GM12878 (cell line): ENCODE data around the gene NR2F1. TPM values are rescaled to one million over a fixed set of nuclear protein-coding genes. Genes with fewer than 3 reads are reported as not detected.

Source experiments
- ATAC-seq: fragments of 200-7000 bp; cut with Tn5 transposase; 3 replicates; pipeline ENCODE4 v1.9.1; 2020; ENCODE audit warnings: mild to moderate bottlenecking, moderate library complexity
- BruUV-seq: library from RNA; stranded (reverse); fragments of 400-500 nt; replicated peaks from 2 replicates; lab custom pipeline; 2021; lab: Mats Ljungman, UMichigan
- CTCF ChIA-PET: fragments of 300-600 bp; sonication (Branson Sonifier 250); formaldehyde crosslinking; extraction: SDS; loops from one replicate; lab custom pipeline; 2021; ENCODE audit warnings: inconsistent platforms; lab: Yijun Ruan, JAX
- POLR2A ChIA-PET: fragments of 350-600 bp; formaldehyde crosslinking; extraction: SDS; loops from one replicate; lab custom pipeline; 2021; ENCODE audit warnings: inconsistent platforms; lab: Charles Lee
- RAD21 ChIA-PET: fragments of 300-600 bp; sonication (Branson Sonifier 250); formaldehyde crosslinking; loops from one replicate; lab custom pipeline; 2023; ENCODE audit warnings: antibody characterized with exemption; ENCODE audit not compliant: unreplicated experiment; lab: Charles Lee
- SMC1A ChIA-PET: fragments of 300-600 bp; sonication (Branson Sonifier 250); formaldehyde crosslinking; loops from one replicate; lab custom pipeline; 2023; ENCODE audit not compliant: unreplicated experiment, uncharacterized antibody; lab: Charles Lee
- DNase-seq: peaks from one replicate; pipeline ENCODE4 v3.0.0-alpha.2; 2011; ENCODE audit warnings: low read depth, low spot score
- FAIRE-seq: peaks from 3 replicates; lab custom pipeline; 2011; peaks lifted over from hg19 to GRCh38; lab: Jason Lieb, UNC
- H2AFZ ChIP-seq: 2 replicates; pipeline ENCODE4 v1.6.0; 2011; ENCODE audit warnings: low read depth, low read length, control low read depth; ENCODE audit not compliant: control insufficient read depth
- H3K27ac ChIP-seq: 2 replicates; pipeline ENCODE4 v1.5.1; 2011; ENCODE audit warnings: control low read depth; ENCODE audit not compliant: control insufficient read depth, insufficient read depth
- H3K27me3 ChIP-seq, 2 experiments: replicated peaks in 1 of 2; 2 replicates each; pipeline versions ENCODE4 v1.6.0 to v1.6.1; 2011; ENCODE audit warnings: low read length in 1 of 2; ENCODE audit not compliant: control insufficient read depth in 2 of 2, insufficient read depth in 2 of 2
- H3K36me3 ChIP-seq, 2 experiments: 2 replicates each; pipeline ENCODE4 v1.5.1; 2011; ENCODE audit warnings: low read length in 1 of 2; ENCODE audit not compliant: control insufficient read depth in 2 of 2, insufficient read depth in 2 of 2
- H3K4me1 ChIP-seq: 2 replicates; pipeline ENCODE4 v1.6.1; 2011; ENCODE audit warnings: mild to moderate bottlenecking, low read length, moderate library complexity, mixed read lengths; ENCODE audit not compliant: control insufficient read depth, insufficient read depth
- H3K4me2 ChIP-seq: 2 replicates; pipeline ENCODE4 v1.6.0; 2011; ENCODE audit warnings: control low read depth; ENCODE audit not compliant: control insufficient read depth, insufficient read depth
- H3K4me3 ChIP-seq: fragments of 200-600 bp; sonication (generic); 2 replicates; pipeline ENCODE4 v1.5.1; 2016
- H3K79me2 ChIP-seq: 2 replicates; pipeline ENCODE4 v1.6.0; 2011; ENCODE audit warnings: low read length; ENCODE audit not compliant: control insufficient read depth, insufficient read depth
- H3K9ac ChIP-seq: 2 replicates; pipeline ENCODE4 v1.8.0; 2011; ENCODE audit warnings: low read length, control low read depth, mixed read lengths; ENCODE audit not compliant: control insufficient read depth, insufficient read depth
- H3K9me3 ChIP-seq: replicated peaks from 3 replicates; pipeline ENCODE4 v1.5.1; 2011; ENCODE audit warnings: mild to moderate bottlenecking, low read length; ENCODE audit not compliant: control insufficient read depth, insufficient read depth
- H4K20me1 ChIP-seq: 2 replicates; pipeline ENCODE4 v1.6.0; 2011; ENCODE audit not compliant: control insufficient read depth, insufficient read depth
- ATF2 ChIP-seq: IDR thresholded peaks from 2 replicates; pipeline ENCODE4 v1.6.1; 2012; ENCODE audit warnings: low read length, inconsistent platforms
- BCL11A ChIP-seq: IDR thresholded peaks from 2 replicates; pipeline ENCODE4 v1.6.1; 2011; ENCODE audit warnings: low read depth, low read length
- BCLAF1 ChIP-seq: fragments of 450-650 bp; IDR thresholded peaks from 2 replicates; pipeline ENCODE4 v1.6.1; 2017; ENCODE audit warnings: antibody characterized with exemption, mild to moderate bottlenecking, moderate library complexity
- CREM ChIP-seq: IDR thresholded peaks from 2 replicates; pipeline ENCODE4 v1.6.1; 2014; ENCODE audit warnings: antibody characterized with exemption, low read depth
- CUX1 ChIP-seq: IDR thresholded peaks from 2 replicates; pipeline ENCODE4 v1.6.1; 2012; ENCODE audit warnings: improper control_type of control experiment, low read depth, low read length; ENCODE audit not compliant: insufficient replicate concordance
- HDAC2 ChIP-seq: fragments of 200-600 bp; sonication (generic); IDR thresholded peaks from 2 replicates; pipeline ENCODE4 v1.6.1; 2017
- LARP7 ChIP-seq: fragments of 450-650 bp; IDR thresholded peaks from 2 replicates; pipeline ENCODE4 v1.6.1; 2017; ENCODE audit warnings: mild to moderate bottlenecking
- PBX3 ChIP-seq: IDR thresholded peaks from 2 replicates; pipeline ENCODE4 v1.6.1; 2011; ENCODE audit warnings: mild to moderate bottlenecking, low read depth, low read length, moderate library complexity; ENCODE audit not compliant: insufficient replicate concordance
- SPI1 ChIP-seq: IDR thresholded peaks from 2 replicates; pipeline ENCODE4 v1.6.1; 2011; ENCODE audit warnings: low read depth, mild to moderate bottlenecking, low read length, moderate library complexity, borderline replicate concordance; ENCODE audit not compliant: insufficient read depth
- TCF3 ChIP-seq: IDR thresholded peaks from 2 replicates; pipeline ENCODE4 v1.6.1; 2012; ENCODE audit warnings: low read depth, mild to moderate bottlenecking, low read length, borderline replicate concordance; ENCODE audit not compliant: insufficient read depth
- USF1 ChIP-seq: IDR thresholded peaks from 2 replicates; pipeline ENCODE4 v1.6.1; 2011; ENCODE audit warnings: borderline replicate concordance, low read depth, mild to moderate bottlenecking, moderate library complexity, mixed read lengths, low read length; ENCODE audit not compliant: insufficient read depth; ENCODE audit errors: extremely low read length
- WGBS: methylation state at CpG from one replicate; pipeline ENCODE4 v1.1.6; 2016; ENCODE audit warnings: low lambda C conversion rate; ENCODE audit not compliant: insufficient replicate concordance, insufficient coverage; ENCODE audit errors: missing lambda C conversion rate; 5-methylcytosine and 5-hydroxymethylcytosine counted together
- in situ Hi-C: fragments of 300-500 bp; cut with MboI; formaldehyde crosslinking; loops from 9 replicates; pipeline ENCODE4 v1.14.3; 2018; ENCODE audit warnings: mixed read lengths
- intact Hi-C: fragments of 100-400 bp; cut with micrococcal nuclease; formaldehyde crosslinking; loops from one replicate; pipeline ENCODE4 v1.14.2; 2022; ENCODE audit not compliant: unreplicated experiment
- polyA plus RNA-seq, 11 experiments: library from polyadenylated mRNA; depleted of rRNA in 4 of 11; unstranded in 6 of 11; stranded (reverse) in 5 of 11; fragments of >200 nt; fragmentation: Nextera tagmentation in 4 of 11; fragmentation: Illumina TruSeq in 1 of 11; extraction: Ambion mirVana in 4 of 11; extraction: Trizol in 1 of 11; gene quantifications; 1 replicate in 1 of 11; 2 replicates in 10 of 11; pipeline versions ENCODE4 v1.2.1 to v1.2.3, GENCODE V29; 2011 to 2016; ENCODE audit warnings: inconsistent platforms in 2 of 11, missing spikeins in 2 of 11, low read depth in 1 of 11
- total RNA-seq, 4 experiments: library from RNA; depleted of rRNA in 3 of 4; stranded (reverse); fragments of >200 nt in 3 of 4; fragmentation: Illumina TruSeq in 1 of 4; extraction: Trizol in 1 of 4; gene quantifications; 2 replicates each; pipeline versions ENCODE4 v1.2.1 to v1.2.3, GENCODE V29; 2013 to 2021

NR2F1 gene
- total and polyA plus RNA-seq, 10 of the 15 experiments (the other 5 are each of a cell fraction or from before 2014, with no cell fraction given), result 0.04 to 0.79 (median 0.36) TPM; not detected in 7

- TF ChIP-seq SPI1 (no peak), BCL11A (no peak), LARP7 (no peak), TCF3 (no peak), PBX3 (no peak), BCLAF1 (no peak), USF1 (no peak)
Measured at GRCh38 chr5:93637697-93638096, 54.7 kb downstream of the NR2F1 start (continued).

GRCh38 chr5:93642526-93642925 is 59.5 kb downstream of the NR2F1 start:
- Histone ChIP-seq H3K4me3 (no peak overlapping the region), H3K4me2 (no peak overlapping the region), H3K79me2 (no peaks in the 10 kb centered on the region), H4K20me1 (no peaks in the 10 kb centered on the region), H3K27me3 (no peaks in the 10 kb centered on the region), H3K36me3 (no peaks in the 10 kb centered on the region), H3K4me1 (no peaks in the 10 kb centered on the region), H3K9ac (no peak overlapping the region), H3K9me3 (no peaks in the 10 kb centered on the region), H2AFZ (no peak overlapping the region), H3K27ac (no peak overlapping the region)
- CTCF ChIA-PET, result no interaction called here
- RAD21 ChIA-PET, result no interaction called here
- DNase-seq (no peak), FAIRE-seq (no peak), ATAC-seq (no peak)
- no TSS peak for BruUV-seq
- POLR2A ChIA-PET, result no interaction called here
- SMC1A ChIA-PET, result no interaction called here
- WGBS, result 98% methylated on average over 3 of the region's 3 CpGs
- intact Hi-C loops (no loop called here), in situ Hi-C loops (no loop called here)
- TF ChIP-seq CREM (no peak), HDAC2 (no peak), ATF2 (no peak), CUX1 (no peak)
